ENCODE measurements around the gene CCNQ.

DNA sequence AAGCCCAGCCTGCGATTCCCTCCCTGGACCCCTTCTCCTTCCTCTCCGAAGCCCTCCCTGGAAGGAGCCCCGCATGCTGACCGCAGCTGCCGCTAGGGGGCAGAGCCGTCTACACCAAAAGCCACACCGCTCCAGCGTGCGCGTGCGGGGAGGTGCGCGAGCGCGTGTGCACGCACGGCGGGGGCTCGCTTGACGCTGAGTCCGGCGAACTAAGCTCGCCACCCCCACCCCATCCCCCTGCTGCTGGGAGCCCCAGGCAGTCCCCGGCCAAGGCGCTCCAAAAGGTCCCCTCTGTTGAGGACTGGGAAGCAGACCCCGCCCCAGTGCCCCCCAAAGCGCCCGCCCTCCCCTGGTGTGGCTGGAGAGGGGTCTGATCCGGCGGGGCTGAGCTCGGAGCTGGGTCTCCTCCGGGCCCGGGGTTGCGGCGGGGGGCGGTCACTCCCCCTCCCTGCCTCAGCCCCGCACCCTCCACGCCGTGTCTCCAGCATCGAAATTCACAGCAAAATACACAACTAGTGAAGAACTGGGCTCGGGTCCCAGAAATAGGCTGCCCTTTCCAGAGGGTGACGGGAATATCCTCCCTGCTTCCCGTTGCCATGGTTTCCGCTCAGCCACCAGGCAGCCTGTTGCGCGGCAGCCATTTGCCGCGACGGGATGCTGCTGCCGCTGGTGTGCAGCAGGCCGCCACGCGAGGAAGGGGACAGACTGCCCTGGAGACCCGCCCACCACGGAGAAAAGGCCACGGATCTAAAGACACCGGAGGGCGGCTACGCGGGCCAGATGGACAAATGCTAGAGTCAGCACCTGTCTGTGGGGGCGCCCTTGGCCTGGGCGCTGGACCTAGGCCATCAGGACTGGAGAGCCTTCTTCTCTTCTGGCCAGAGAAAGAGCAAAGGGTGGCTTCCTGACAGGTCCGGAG lies 11.2 kb upstream of the CCNQ start:
- no peak for TF ChIP-seq EZH2phosphoT487 (IDR thresholded peaks at IDR 0.05; ENCODE audit: borderline replicate concordance)
- TF ChIP-seq, protein P1, sequence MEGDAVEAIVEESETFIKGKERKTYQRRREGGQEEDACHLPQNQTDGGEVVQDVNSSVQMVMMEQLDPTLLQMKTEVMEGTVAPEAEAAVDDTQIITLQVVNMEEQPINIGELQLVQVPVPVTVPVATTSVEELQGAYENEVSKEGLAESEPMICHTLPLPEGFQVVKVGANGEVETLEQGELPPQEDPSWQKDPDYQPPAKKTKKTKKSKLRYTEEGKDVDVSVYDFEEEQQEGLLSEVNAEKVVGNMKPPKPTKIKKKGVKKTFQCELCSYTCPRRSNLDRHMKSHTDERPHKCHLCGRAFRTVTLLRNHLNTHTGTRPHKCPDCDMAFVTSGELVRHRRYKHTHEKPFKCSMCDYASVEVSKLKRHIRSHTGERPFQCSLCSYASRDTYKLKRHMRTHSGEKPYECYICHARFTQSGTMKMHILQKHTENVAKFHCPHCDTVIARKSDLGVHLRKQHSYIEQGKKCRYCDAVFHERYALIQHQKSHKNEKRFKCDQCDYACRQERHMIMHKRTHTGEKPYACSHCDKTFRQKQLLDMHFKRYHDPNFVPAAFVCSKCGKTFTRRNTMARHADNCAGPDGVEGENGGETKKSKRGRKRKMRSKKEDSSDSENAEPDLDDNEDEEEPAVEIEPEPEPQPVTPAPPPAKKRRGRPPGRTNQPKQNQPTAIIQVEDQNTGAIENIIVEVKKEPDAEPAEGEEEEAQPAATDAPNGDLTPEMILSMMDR (conservative IDR thresholded peaks at IDR 0.05; ENCODE audit: low read length) = peak; percentile 55
